H9 (cell line): Measurements from ENCODE around the gene LRWD1. TPM values are rescaled to one million over a fixed set of nuclear protein-coding genes. Genes with fewer than 3 reads are reported as not detected.
"Not testable (repeated sequence)": the region's sequence is repeated elsewhere in the genome, so short reads cannot be mapped to it uniquely, and the experiment has no call there.

ENCODE experiments used
- DNase-seq: peaks from one replicate; pipeline ENCODE4 v3.0.0-alpha.2; 2017
- H2AFZ ChIP-seq: one replicate; pipeline ENCODE4 v1.6.1; 2013; ENCODE audit warnings: mild to moderate bottlenecking, low read length, control low read depth, moderate library complexity
- H2AK5ac ChIP-seq: 2 replicates; pipeline ENCODE4 v1.6.1; 2013; ENCODE audit warnings: low read length, control low read depth, mixed read lengths; ENCODE audit not compliant: insufficient read length
- H2BK120ac ChIP-seq: one replicate; pipeline ENCODE4 v1.6.1; 2013; ENCODE audit warnings: low read depth, mild to moderate bottlenecking, low read length, control low read depth, inconsistent platforms; ENCODE audit not compliant: poor library complexity, severe bottlenecking
- H2BK12ac ChIP-seq: 2 replicates; pipeline ENCODE4 v1.6.1; 2013; ENCODE audit warnings: low read length, control low read depth, mixed read lengths, low read depth; ENCODE audit not compliant: insufficient read length
- H2BK15ac ChIP-seq: 2 replicates; pipeline ENCODE4 v1.6.1; 2013; ENCODE audit warnings: low read depth, low read length, control low read depth
- H2BK20ac ChIP-seq: one replicate; pipeline ENCODE4 v1.6.1; 2013; ENCODE audit warnings: low read depth, mild to moderate bottlenecking, low read length, control low read depth, inconsistent platforms; ENCODE audit not compliant: poor library complexity, severe bottlenecking
- H2BK5ac ChIP-seq: 2 replicates; pipeline ENCODE4 v1.6.1; 2013; ENCODE audit warnings: low read length, control low read depth, mixed read lengths; ENCODE audit not compliant: insufficient read length
- H3K14ac ChIP-seq: 2 replicates; pipeline ENCODE4 v1.6.1; 2013; ENCODE audit warnings: low read length, control low read depth; ENCODE audit not compliant: insufficient read depth
- H3K18ac ChIP-seq: 2 replicates; pipeline ENCODE4 v1.6.1; 2013; ENCODE audit warnings: low read depth, mild to moderate bottlenecking, mixed read lengths, low read length, control low read depth; ENCODE audit not compliant: insufficient read length
- H3K23ac ChIP-seq: 2 replicates; pipeline ENCODE4 v1.6.1; 2013; ENCODE audit warnings: low read length, control low read depth, mixed read lengths, low read depth; ENCODE audit not compliant: insufficient read length
- H3K23me2 ChIP-seq: 2 replicates; pipeline ENCODE4 v1.6.1; 2013; ENCODE audit warnings: low read depth, mild to moderate bottlenecking, mixed read lengths, low read length, control low read depth; ENCODE audit not compliant: insufficient read length, poor library complexity, severe bottlenecking
- H3K27ac ChIP-seq: 2 replicates; pipeline ENCODE4 v1.5.1; 2013; ENCODE audit warnings: low read length, control low read depth, mixed read lengths, low read depth; ENCODE audit not compliant: insufficient read length
- H3K27me3 ChIP-seq: 2 replicates; pipeline ENCODE4 v1.6.1; 2013; ENCODE audit warnings: low read length, control low read depth, inconsistent platforms; ENCODE audit not compliant: insufficient read depth
- H3K4ac ChIP-seq: 2 replicates; pipeline ENCODE4 v1.6.1; 2013; ENCODE audit warnings: low read depth, mild to moderate bottlenecking, control low read depth, inconsistent platforms, low read length, moderate library complexity
- H3K4me1 ChIP-seq: 2 replicates; pipeline ENCODE4 v1.6.1; 2013; ENCODE audit warnings: low read length, control low read depth, inconsistent platforms; ENCODE audit not compliant: insufficient read depth
- H3K4me2 ChIP-seq: 2 replicates; pipeline ENCODE4 v1.6.1; 2013; ENCODE audit warnings: low read length, control low read depth, mixed read lengths; ENCODE audit not compliant: insufficient read length, insufficient read depth
- H3K56ac ChIP-seq: 2 replicates; pipeline ENCODE4 v1.6.1; 2013; ENCODE audit warnings: low read depth, mild to moderate bottlenecking, mixed read lengths, low read length, control low read depth; ENCODE audit not compliant: insufficient read length
- H3K79me1 ChIP-seq: 2 replicates; pipeline ENCODE4 v1.6.1; 2013; ENCODE audit warnings: low read depth, mild to moderate bottlenecking, moderate library complexity, low read length, control low read depth, inconsistent platforms; ENCODE audit not compliant: insufficient read depth, poor library complexity, severe bottlenecking
- H3K79me2 ChIP-seq: 2 replicates; pipeline ENCODE4 v1.6.1; 2013; ENCODE audit warnings: low read length, control low read depth, inconsistent platforms; ENCODE audit not compliant: insufficient read depth
- H3K9ac ChIP-seq: 2 replicates; pipeline ENCODE4 v1.6.1; 2013; ENCODE audit warnings: low read length, control low read depth, mixed read lengths; ENCODE audit not compliant: insufficient read length; ENCODE audit errors: extremely low read depth
- H3K9me3 ChIP-seq: one replicate; pipeline ENCODE4 v1.6.1; 2013; ENCODE audit warnings: low read depth, low read length, inconsistent platforms; ENCODE audit not compliant: control insufficient read depth
- H3T11ph ChIP-seq: one replicate; pipeline ENCODE4 v1.6.1; 2013; ENCODE audit warnings: mild to moderate bottlenecking, low read length, control low read depth, inconsistent platforms
- H4K20me1 ChIP-seq: one replicate; pipeline ENCODE4 v1.6.1; 2013; ENCODE audit not compliant: control insufficient read depth, insufficient read length, insufficient read depth
- H4K5ac ChIP-seq: 2 replicates; pipeline ENCODE4 v1.6.1; 2013; ENCODE audit warnings: low read depth, mild to moderate bottlenecking, mixed read lengths, low read length, control low read depth; ENCODE audit not compliant: insufficient read length
- H4K8ac ChIP-seq: replicated peaks from 2 replicates; pipeline ENCODE4 v1.6.1; 2013; ENCODE audit warnings: low read length, control low read depth, mixed read lengths, low read depth; ENCODE audit not compliant: insufficient read length
- H4K91ac ChIP-seq: 2 replicates; pipeline ENCODE4 v1.6.1; 2013; ENCODE audit warnings: low read depth, mild to moderate bottlenecking, moderate library complexity, mixed read lengths, low read length, control low read depth; ENCODE audit not compliant: insufficient read length
- H3K27ac Mint-ChIP-seq, 3 experiments: 2 replicates in 2 of 3; 3 replicates in 1 of 3; pipeline ENCODE4 v1.8.0; 2020 to 2021; ENCODE audit warnings: mixed read lengths in 3 of 3, mild to moderate bottlenecking in 1 of 3, moderate library complexity in 1 of 3
- H3K27me3 Mint-ChIP-seq: 2 replicates; pipeline ENCODE4 v1.8.0; 2021; ENCODE audit warnings: low read depth, mild to moderate bottlenecking, moderate library complexity, mixed read lengths
- H3K36me3 Mint-ChIP-seq, 3 experiments: 2 replicates in 2 of 3; 3 replicates in 1 of 3; pipeline ENCODE4 v1.8.0; 2020 to 2021; ENCODE audit warnings: low read depth in 3 of 3, mixed read lengths in 3 of 3; ENCODE audit not compliant: insufficient read depth in 1 of 3
- H3K4me1 Mint-ChIP-seq, 2 experiments: 2 replicates each; pipeline ENCODE4 v1.8.0; 2020; ENCODE audit warnings: mixed read lengths in 2 of 2
- H3K4me3 Mint-ChIP-seq, 2 experiments: 2 replicates in 1 of 2; 3 replicates in 1 of 2; pipeline ENCODE4 v1.8.0; 2020 to 2021; ENCODE audit warnings: mild to moderate bottlenecking in 2 of 2, mixed read lengths in 2 of 2, moderate library complexity in 1 of 2
- H3K9me3 Mint-ChIP-seq, 2 experiments: 2 replicates in 1 of 2; 3 replicates in 1 of 2; pipeline ENCODE4 v1.8.0; 2020; ENCODE audit warnings: mild to moderate bottlenecking in 2 of 2, mixed read lengths in 2 of 2, moderate library complexity in 1 of 2
- WGBS: extraction: QIAGEN DNeasy Blood & Tissue Kit; methylation state at CpG from one replicate; pipeline ENCODE4 v1.1.7; 2013; ENCODE audit warnings: missing lambda C conversion rate, low lambda C conversion rate, mixed read lengths; ENCODE audit not compliant: insufficient read length; ENCODE audit errors: extremely low coverage; 5-methylcytosine and 5-hydroxymethylcytosine counted together
- total RNA-seq: library from RNA; stranded (reverse); gene quantifications from 2 replicates; pipeline ENCODE4 v1.2.1, GENCODE V29; 2021
- TF ChIP-seq, protein P1 (sequence below): fragments of 200-600 bp; sonication (generic); conservative IDR thresholded peaks from 3 replicates; pipeline ENCODE4 v1.8.0; 2021; ENCODE audit warnings: antibody characterized with exemption, mild to moderate bottlenecking

Gene LRWD1
- total RNA-seq, 1 experiment from 2014 or later = 35.1 TPM

DNA sequence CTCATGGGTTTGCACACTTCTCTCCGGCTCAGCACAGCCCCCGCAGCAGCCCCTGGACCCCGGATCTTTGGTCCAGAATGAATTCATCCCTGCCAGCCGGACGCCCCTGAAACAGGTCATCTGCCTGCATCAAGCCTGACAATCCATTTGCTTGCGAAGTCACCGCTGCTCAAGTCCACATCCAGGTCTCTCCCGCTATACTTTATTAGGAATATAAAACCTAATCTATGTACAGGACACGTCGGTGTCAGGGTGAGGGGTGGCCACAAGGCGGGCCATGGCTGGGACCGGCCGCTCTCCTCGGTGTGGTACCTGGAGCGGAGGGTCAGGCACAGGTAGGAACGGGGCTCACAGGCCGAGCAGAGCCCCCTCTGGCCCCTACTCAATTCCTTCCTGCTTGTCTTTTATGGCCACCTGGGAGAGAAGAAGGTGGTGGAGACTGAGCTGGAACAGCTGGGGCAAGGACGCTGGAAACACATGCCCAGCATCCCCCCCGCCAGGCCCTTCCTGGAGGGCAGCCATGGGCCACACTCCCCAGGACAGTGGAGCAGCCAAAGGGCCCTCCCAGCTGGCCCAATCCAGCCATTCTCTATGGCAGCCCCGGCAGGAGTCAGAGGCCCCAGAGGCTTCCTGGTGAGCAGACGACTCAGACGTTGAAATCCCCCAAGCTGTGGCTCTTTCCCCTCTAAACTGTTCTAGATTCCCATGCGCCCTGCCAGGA lies 8.6 kb downstream of the LRWD1 start:
- H2BK120ac ChIP-seq = no peak overlapping the region
- H3K23me2 ChIP-seq = no peaks in the 10 kb centered on the region
- no peaks in the 10 kb centered on the region for H3K4me1 Mint-ChIP-seq
- no peak overlapping the region for H3K18ac ChIP-seq
- H3K27ac Mint-ChIP-seq = no peak overlapping the region; a peak in 1 of 7 replicates
- H3K4me1 ChIP-seq = no peaks in the 10 kb centered on the region
- H2BK5ac ChIP-seq = no peak overlapping the region
- H3K79me1 ChIP-seq = no peaks in the 10 kb centered on the region
- no peak overlapping the region for H2BK15ac ChIP-seq
- H2AK5ac ChIP-seq = no peak overlapping the region
- no peak overlapping the region for H3K14ac ChIP-seq
- H4K91ac ChIP-seq = no peak overlapping the region
- H3K4ac ChIP-seq = no peak overlapping the region
- H3K23ac ChIP-seq = no peak overlapping the region
- no peak for DNase-seq
- no peak overlapping the region for H3K56ac ChIP-seq
- H3K27ac ChIP-seq = no peak overlapping the region
- H3K4me3 Mint-ChIP-seq = no peak overlapping the region; a peak in 1 of 5 replicates
- no peak overlapping the region for H2BK20ac ChIP-seq
- H3K79me2 ChIP-seq = no peaks in the 10 kb centered on the region
- H4K8ac ChIP-seq = no peak overlapping the region
- H3K36me3 Mint-ChIP-seq = peaks cover 14 to 25% (median 19%) of the 10 kb centered on the region in 3 experiments; a peak in 6 of 7 replicates
- H3K9me3 ChIP-seq = no peaks in the 10 kb centered on the region
- H3K4me2 ChIP-seq = no peak overlapping the region
- H3T11ph ChIP-seq = no peak overlapping the region
- no peaks in the 10 kb centered on the region for H4K20me1 ChIP-seq
- H4K5ac ChIP-seq = no peak overlapping the region
- no peak overlapping the region for H3K9ac ChIP-seq
- TF ChIP-seq, protein P1, sequence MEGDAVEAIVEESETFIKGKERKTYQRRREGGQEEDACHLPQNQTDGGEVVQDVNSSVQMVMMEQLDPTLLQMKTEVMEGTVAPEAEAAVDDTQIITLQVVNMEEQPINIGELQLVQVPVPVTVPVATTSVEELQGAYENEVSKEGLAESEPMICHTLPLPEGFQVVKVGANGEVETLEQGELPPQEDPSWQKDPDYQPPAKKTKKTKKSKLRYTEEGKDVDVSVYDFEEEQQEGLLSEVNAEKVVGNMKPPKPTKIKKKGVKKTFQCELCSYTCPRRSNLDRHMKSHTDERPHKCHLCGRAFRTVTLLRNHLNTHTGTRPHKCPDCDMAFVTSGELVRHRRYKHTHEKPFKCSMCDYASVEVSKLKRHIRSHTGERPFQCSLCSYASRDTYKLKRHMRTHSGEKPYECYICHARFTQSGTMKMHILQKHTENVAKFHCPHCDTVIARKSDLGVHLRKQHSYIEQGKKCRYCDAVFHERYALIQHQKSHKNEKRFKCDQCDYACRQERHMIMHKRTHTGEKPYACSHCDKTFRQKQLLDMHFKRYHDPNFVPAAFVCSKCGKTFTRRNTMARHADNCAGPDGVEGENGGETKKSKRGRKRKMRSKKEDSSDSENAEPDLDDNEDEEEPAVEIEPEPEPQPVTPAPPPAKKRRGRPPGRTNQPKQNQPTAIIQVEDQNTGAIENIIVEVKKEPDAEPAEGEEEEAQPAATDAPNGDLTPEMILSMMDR = no peak
- no peak overlapping the region for H2BK12ac ChIP-seq
- H3K27me3 Mint-ChIP-seq = no peaks in the 10 kb centered on the region
- H2AFZ ChIP-seq = no peak overlapping the region
- no peaks in the 10 kb centered on the region for H3K9me3 Mint-ChIP-seq
- H3K27me3 ChIP-seq = no peaks in the 10 kb centered on the region
- WGBS = no CpG with 5 or more reads among the region's 23 CpGs

DNA sequence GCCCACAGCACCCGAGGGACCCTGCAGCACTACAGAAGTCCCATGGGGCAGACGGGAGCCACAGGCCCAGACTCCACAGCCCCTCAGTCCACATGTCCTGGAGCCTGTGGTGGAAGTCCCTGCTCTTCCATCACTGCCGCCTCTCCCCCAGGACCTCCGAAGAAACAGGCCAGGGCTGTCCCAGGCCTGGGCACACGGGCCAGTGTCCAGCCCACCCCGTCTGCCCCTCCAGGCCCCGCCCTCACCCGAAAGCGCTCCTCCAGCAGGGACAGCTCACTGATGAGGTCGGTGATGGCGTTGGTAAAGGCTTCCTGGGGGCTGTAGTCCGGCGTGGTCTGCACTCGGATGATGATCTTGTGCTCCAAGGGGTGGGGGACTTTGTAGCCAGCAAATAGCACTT lies 9.3 kb downstream of the LRWD1 start:
- H4K91ac ChIP-seq, H3K56ac ChIP-seq, H2BK20ac ChIP-seq, H3K23me2 ChIP-seq, H3T11ph ChIP-seq, H2BK120ac ChIP-seq, H2AFZ ChIP-seq, H3K14ac ChIP-seq, H3K9ac ChIP-seq, H3K18ac ChIP-seq, H3K4me3 Mint-ChIP-seq, H4K5ac ChIP-seq, H3K27ac ChIP-seq, H3K27me3 Mint-ChIP-seq, H3K4me2 ChIP-seq, H3K79me2 ChIP-seq, DNase-seq, H2BK12ac ChIP-seq, H3K27me3 ChIP-seq, H3K4ac ChIP-seq, H3K23ac ChIP-seq, H3K79me1 ChIP-seq, H3K27ac Mint-ChIP-seq, H3K9me3 ChIP-seq, H3K9me3 Mint-ChIP-seq, H2AK5ac ChIP-seq, H4K20me1 ChIP-seq, H3K4me1 ChIP-seq, H3K4me1 Mint-ChIP-seq, H4K8ac ChIP-seq, H2BK5ac ChIP-seq, H2BK15ac ChIP-seq: not testable (repeated sequence)
- WGBS = no CpG with 5 or more reads among the region's 14 CpGs
- peaks cover 12 to 20% (median 19%) of the 10 kb centered on the region in 3 experiments; a peak in 6 of 7 replicates for H3K36me3 Mint-ChIP-seq
